ENCODE data around the gene GRIK3.

GRCh38 chr1:36845802-36846201, 188.5 kb downstream of the GRIK3 start:
- TF ChIP-seq CTCF (IDR thresholded peaks at IDR 0.05; ENCODE audit: poor library complexity) (no peak), EZH2 (IDR thresholded peaks at IDR 0.05; ENCODE audit: borderline replicate concordance) (no peak), EZH2phosphoT487 (IDR thresholded peaks at IDR 0.05; ENCODE audit: low read depth, severe bottlenecking, unreplicated experiment) (no peak)
